Breast epithelium (tissue), 3 donors: Measurements from ENCODE around the gene AK8.

Experiments used
- CTCF ChIP-seq, 3 donors: fragments of 450-650 bp; IDR thresholded peaks; one replicate each; pipeline ENCODE4 v1.5.1; 2016 to 2017; ENCODE audit warnings: antibody characterized with exemption in 3 of 3, mild to moderate bottlenecking in 3 of 3, moderate library complexity in 3 of 3
- POLR2AphosphoS5 ChIP-seq, 3 donors: sonication (generic); formaldehyde crosslinking; IDR thresholded peaks; one replicate each; pipeline ENCODE4 v1.6.1; 2017; ENCODE audit warnings: antibody characterized with exemption in 3 of 3

- TF ChIP-seq CTCF (IDR thresholded peaks at IDR 0.05) (no peak), POLR2AphosphoS5 (IDR thresholded peaks at IDR 0.05) (no peak)
These were observed 155.5 kb downstream of the AK8 start for GRCh38 chr9:132722564-132723065.
